GM13977 (cell line): ENCODE results near the gene SLC47A1.
"Not testable (repeated sequence)": the region's sequence is repeated elsewhere in the genome, so short reads cannot be mapped to it uniquely, and the experiment has no call there.

Experiments used
- DNase-seq: peaks from one replicate; pipeline ENCODE4 v3.0.0; 2012; ENCODE audit warnings: low spot score
- CTCF ChIP-seq: IDR thresholded peaks from 2 replicates; pipeline ENCODE4 v1.5.1; 2012; ENCODE audit warnings: mild to moderate bottlenecking, control low read depth; ENCODE audit not compliant: insufficient read depth; ENCODE audit errors: extremely low read depth, missing control alignments
- in situ Hi-C: fragments of 300-500 bp; cut with MboI; formaldehyde crosslinking; loops from one replicate; pipeline ENCODE4 v1.12.0; 2022; ENCODE audit warnings: low sequenced_read_pairs, low pct_unique_long_range_greater_than_20kb, mixed read lengths, inconsistent platforms; ENCODE audit not compliant: unreplicated experiment

The SLC47A1 gene

DNA sequence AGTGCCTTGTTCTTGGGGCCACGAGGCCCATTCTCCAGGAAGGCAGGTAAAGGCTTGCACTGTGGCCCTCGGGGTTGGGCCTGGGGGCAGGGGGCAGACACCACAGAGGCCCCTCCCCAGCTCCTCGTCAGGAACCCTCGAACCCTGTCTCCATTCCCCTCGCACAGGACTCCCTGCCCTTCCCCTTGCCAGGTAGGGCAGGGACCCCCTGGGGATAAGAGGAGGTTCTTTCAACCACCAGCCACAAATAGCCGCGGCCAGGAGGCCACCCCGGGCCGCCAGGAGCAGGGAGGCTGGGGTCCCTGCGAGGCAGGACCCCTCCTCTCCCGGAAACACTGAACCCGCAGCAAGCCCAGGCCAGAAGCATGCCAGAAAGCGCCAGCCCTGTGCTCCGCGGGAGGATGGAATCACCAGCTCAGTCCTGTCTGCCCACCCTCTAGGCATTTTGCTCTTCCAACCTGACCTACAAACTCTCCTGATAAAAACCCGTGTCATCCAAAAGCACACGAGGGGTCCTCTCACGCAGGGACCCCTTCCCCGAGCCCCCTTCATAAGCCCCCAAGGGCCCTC, 45.6 kb downstream of the SLC47A1 start:
- in situ Hi-C loops = no loop called here

DNA sequence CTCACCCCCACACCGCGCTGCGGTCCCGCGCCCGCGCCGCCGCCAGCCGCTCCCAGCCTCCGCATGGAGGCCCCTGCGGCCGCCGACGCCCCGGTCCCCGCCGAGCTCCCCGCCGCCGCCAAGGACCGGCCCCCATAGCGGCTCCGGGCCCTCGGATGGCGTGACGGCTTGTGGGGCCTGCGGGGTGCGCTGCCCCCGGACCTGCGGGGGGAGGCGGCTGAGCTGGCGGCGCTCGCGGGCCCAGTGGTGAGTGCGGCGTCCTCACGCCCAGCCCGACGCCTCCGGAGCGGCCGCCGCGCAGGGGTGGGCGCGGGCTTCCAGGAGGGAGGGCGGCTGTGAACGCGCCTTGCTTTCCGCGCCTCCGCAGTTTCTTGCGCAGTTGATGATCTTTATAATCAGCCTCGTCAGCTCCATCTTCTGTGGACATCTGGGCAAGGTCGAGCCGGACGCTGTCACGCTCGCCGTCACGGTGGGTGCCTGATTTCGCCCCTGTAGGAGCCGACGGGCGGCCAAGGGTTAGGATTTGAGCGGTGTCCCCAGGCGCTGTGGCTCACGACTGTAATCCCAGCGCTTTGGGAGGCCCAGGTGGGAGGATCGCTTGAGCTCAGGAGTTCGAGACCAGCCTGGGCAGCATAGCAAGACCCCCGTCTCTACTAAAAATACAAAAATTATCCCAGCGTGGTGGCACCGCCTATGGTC, 46.4 kb downstream of the SLC47A1 start:
- in situ Hi-C loops = no loop called here
- no peak for DNase-seq
- no peak for TF ChIP-seq CTCF

More for the DNA sequence above, 45.6 kb downstream of the SLC47A1 start:
- TF ChIP-seq CTCF = no peak
- DNase-seq = no peak

DNA sequence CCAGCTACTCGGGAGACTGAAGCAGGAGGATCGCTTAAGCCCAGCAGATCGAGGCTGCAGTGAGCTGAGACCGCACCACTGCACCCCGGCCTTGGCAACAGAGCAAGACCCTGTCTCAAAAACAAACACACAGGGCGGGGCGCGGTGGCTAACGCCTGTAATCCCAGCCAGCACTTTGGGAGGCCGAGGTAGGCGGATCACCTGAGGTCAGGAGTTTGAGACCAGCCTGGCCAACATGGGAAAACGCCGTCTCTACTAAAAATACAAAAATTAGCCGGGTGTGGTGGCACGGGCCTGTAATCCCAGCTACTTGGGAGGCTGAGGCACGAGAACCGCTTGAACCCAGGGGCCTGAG, 46.9 kb downstream of the SLC47A1 start:
- in situ Hi-C loops, DNase-seq: not testable (repeated sequence)

DNA sequence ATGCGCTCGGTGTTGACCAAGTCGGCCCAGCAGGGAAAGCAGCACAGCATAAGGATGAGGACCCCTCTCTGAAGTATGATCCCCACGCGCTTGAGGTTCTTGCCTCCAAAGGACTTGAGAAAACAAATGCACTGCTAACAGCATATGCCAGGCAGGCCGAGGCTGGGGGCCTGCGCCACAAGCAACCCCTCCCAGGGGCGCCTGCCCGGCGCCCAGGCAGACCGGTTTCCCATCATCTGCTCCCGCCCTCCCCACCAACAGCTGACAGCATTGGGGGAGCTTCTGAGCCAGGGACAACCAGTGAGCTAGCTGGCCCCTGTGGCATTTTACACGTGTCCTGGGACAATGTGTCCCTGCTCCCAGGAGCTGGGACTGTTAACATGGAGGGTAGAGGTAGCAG, 48.5 kb downstream of the SLC47A1 start:
- DNase-seq, in situ Hi-C loops: not testable (repeated sequence)

- in situ Hi-C loops = no loop called here
- no peak for DNase-seq
- TF ChIP-seq CTCF = no peak
Measured at GRCh38 chr17:19583871-19584270, 50.2 kb downstream of the SLC47A1 start.

GRCh38 chr17:19590451-19590850, 56.8 kb downstream of the SLC47A1 start:
- in situ Hi-C loops = no loop called here
- DNase-seq = no peak
- TF ChIP-seq CTCF = no peak

- in situ Hi-C loops = no loop called here
- no peak for TF ChIP-seq CTCF
- no peak for DNase-seq
Measured at GRCh38 chr17:19590912-19591551, 57.4 kb downstream of the SLC47A1 start.
